Urothelium cell line (cell line): ENCODE data around the gene IKZF3.
"Not testable (repeated sequence)": the region's sequence is repeated elsewhere in the genome, so short reads cannot be mapped to it uniquely, and the experiment has no call there.

ENCODE experiments used
- DNase-seq: peaks from one replicate; pipeline ENCODE4 v3.0.0; 2011; ENCODE audit warnings: low spot score, mixed read lengths
- FAIRE-seq: peaks from 2 replicates; lab custom pipeline; 2011; peaks lifted over from hg19 to GRCh38; lab: Jason Lieb, UNC

IKZF3 gene

GRCh38 chr17:39863918-39864746 lies at the start of gene IKZF3:
Gene IKZF3, minus strand, starts transcription at chr17:39864312. Its CDS starts 186 bp downstream, at chr17:39864126.
- FAIRE-seq (no peak), DNase-seq (no peak)

GRCh38 chr17:39908789-39909352 lies 44.8 kb upstream of the IKZF3 start:
- DNase-seq (no peak), FAIRE-seq (no peak)

- no peak for FAIRE-seq
- DNase-seq: no peak
Observed at GRCh38 chr17:39904990-39905288, 40.8 kb upstream of the IKZF3 start.

- DNase-seq: no peak
- FAIRE-seq: no peak
Observed at GRCh38 chr17:39903158-39903884, 39.2 kb upstream of the IKZF3 start.

GRCh38 chr17:39902027-39902426 lies 37.9 kb upstream of the IKZF3 start:
- not testable (repeated sequence) for DNase-seq, FAIRE-seq

GRCh38 chr17:39899215-39899614 lies 35.1 kb upstream of the IKZF3 start:
- DNase-seq: no peak
- FAIRE-seq: no peak

- no peak for FAIRE-seq
- no peak for DNase-seq
Observed at GRCh38 chr17:39898088-39898487, 34.0 kb upstream of the IKZF3 start.

GRCh38 chr17:39894681-39895376 lies 30.7 kb upstream of the IKZF3 start:
- DNase-seq (no peak), FAIRE-seq (no peak)

GRCh38 chr17:39889200-39889599 lies 25.1 kb upstream of the IKZF3 start:
- FAIRE-seq: no peak
- DNase-seq: no peak

GRCh38 chr17:39887078-39887477 lies 23.0 kb upstream of the IKZF3 start:
- no peak for DNase-seq
- FAIRE-seq: no peak

GRCh38 chr17:39886102-39886501 lies 22.0 kb upstream of the IKZF3 start:
- not testable (repeated sequence) for FAIRE-seq, DNase-seq

- DNase-seq (no peak), FAIRE-seq (no peak)
Observed at GRCh38 chr17:39872751-39873150, 8.6 kb upstream of the IKZF3 start.

GRCh38 chr17:39871801-39872200 lies 7.7 kb upstream of the IKZF3 start:
- DNase-seq (no peak), FAIRE-seq (no peak)

- FAIRE-seq: no peak
- DNase-seq: no peak
Observed at GRCh38 chr17:39870776-39871175, 6.7 kb upstream of the IKZF3 start.

- DNase-seq (no peak), FAIRE-seq (no peak)
Observed at GRCh38 chr17:39868554-39868942, 4.4 kb upstream of the IKZF3 start.

- DNase-seq: no peak
- no peak for FAIRE-seq
Observed at GRCh38 chr17:39867880-39868553, 3.9 kb upstream of the IKZF3 start, which contains the start of gene ZPBP2. Gene ZPBP2, plus strand, starts transcription at chr17:39868202. Its CDS starts 153 bp downstream, at chr17:39868355.

GRCh38 chr17:39867084-39867879 lies 3.2 kb upstream of the IKZF3 start:
- DNase-seq: no peak
- no peak for FAIRE-seq

- FAIRE-seq (no peak), DNase-seq (no peak)
Observed at GRCh38 chr17:39866013-39866730, 2.1 kb upstream of the IKZF3 start.

- FAIRE-seq (no peak), DNase-seq (no peak)
Observed at GRCh38 chr17:39863244-39863917, 731 bp downstream of the IKZF3 start.
